Keratinocyte (primary cell): ENCODE results near the gene AQP5. TPM values are rescaled to one million over a fixed set of nuclear protein-coding genes. Genes with fewer than 3 reads are reported as not detected.

Experiments used
- DNase-seq: peaks from one replicate; pipeline ENCODE4 v3.0.0-alpha.2; 2011; ENCODE audit warnings: low read depth, missing footprints, low spot score
- FAIRE-seq: peaks from 2 replicates; lab custom pipeline; 2011; peaks lifted over from hg19 to GRCh38; lab: Jason Lieb, UNC
- H2AFZ ChIP-seq: 2 replicates; pipeline ENCODE4 v1.6.0; 2012; ENCODE audit warnings: low read length, control low read depth, inconsistent platforms; ENCODE audit not compliant: control insufficient read depth
- H3K27ac ChIP-seq: 2 replicates; pipeline ENCODE4 v1.5.1; 2011; ENCODE audit warnings: low read length; ENCODE audit not compliant: control insufficient read depth, insufficient read depth
- H3K27me3 ChIP-seq: 3 replicates; pipeline ENCODE4 v1.6.0; 2011; ENCODE audit warnings: low read length; ENCODE audit not compliant: control insufficient read depth, insufficient read depth; ENCODE audit errors: extremely low read depth
- H3K36me3 ChIP-seq, 2 experiments: 2 replicates in 1 of 2; 3 replicates in 1 of 2; pipeline ENCODE4 v1.5.1; 2011; ENCODE audit warnings: low read length in 2 of 2, mild to moderate bottlenecking in 1 of 2; ENCODE audit not compliant: control insufficient read depth in 2 of 2, insufficient read depth in 2 of 2; ENCODE audit errors: extremely low read depth in 1 of 2
- H3K4me1 ChIP-seq: 3 replicates; pipeline ENCODE4 v1.5.1; 2011; ENCODE audit warnings: low read length; ENCODE audit not compliant: control insufficient read depth, insufficient read depth; ENCODE audit errors: extremely low read depth
- H3K4me2 ChIP-seq: 3 replicates; pipeline ENCODE4 v1.6.0; 2011; ENCODE audit warnings: low read depth, low read length; ENCODE audit not compliant: control insufficient read depth, insufficient read depth; ENCODE audit errors: extremely low read depth
- H3K4me3 ChIP-seq, 3 experiments: fragments of 200-600 bp in 1 of 3; sonication (generic) in 1 of 3; 2 replicates in 2 of 3; 3 replicates in 1 of 3; pipeline ENCODE4 v1.5.1; 2011 to 2016; ENCODE audit warnings: low read length in 3 of 3, mild to moderate bottlenecking in 3 of 3, control low read depth in 2 of 3, inconsistent platforms in 1 of 3, low read depth in 1 of 3, mixed read lengths in 1 of 3, mixed run types in 1 of 3, moderate library complexity in 1 of 3; ENCODE audit not compliant: control insufficient read depth in 2 of 3, insufficient read depth in 2 of 3; ENCODE audit errors: extremely low read depth in 1 of 3
- H3K79me2 ChIP-seq: 2 replicates; pipeline ENCODE4 v1.6.0; 2012; ENCODE audit warnings: low read length; ENCODE audit not compliant: control insufficient read depth, insufficient read depth
- H3K9ac ChIP-seq: 3 replicates; pipeline ENCODE4 v1.6.0; 2011; ENCODE audit warnings: low read length; ENCODE audit not compliant: control insufficient read depth, insufficient read depth; ENCODE audit errors: extremely low read depth
- H3K9me1 ChIP-seq: 3 replicates; pipeline ENCODE4 v1.6.0; 2011; ENCODE audit warnings: low read length; ENCODE audit not compliant: control insufficient read depth, insufficient read depth; ENCODE audit errors: extremely low read depth
- H3K9me3 ChIP-seq: 2 replicates; pipeline ENCODE4 v1.5.1; 2012; ENCODE audit warnings: low read depth, low read length; ENCODE audit not compliant: control insufficient read depth
- H4K20me1 ChIP-seq: 3 replicates; pipeline ENCODE4 v1.6.0; 2011; ENCODE audit warnings: low read length; ENCODE audit not compliant: control insufficient read depth, insufficient read depth; ENCODE audit errors: extremely low read depth
- CTCF ChIP-seq, 3 experiments: IDR thresholded peaks in 1 of 3; conservative IDR thresholded peaks in 1 of 3; optimal IDR thresholded peaks in 1 of 3; 2 replicates in 2 of 3; 3 replicates in 1 of 3; pipeline versions ENCODE3 to v1.5.1; 2011; ENCODE audit warnings: low read length in 3 of 3, mild to moderate bottlenecking in 3 of 3, moderate library complexity in 2 of 3, control low read depth in 1 of 3, inconsistent platforms in 1 of 3; ENCODE audit not compliant: insufficient read depth in 2 of 3; ENCODE audit errors: extremely low read depth in 1 of 3
- EZH2 ChIP-seq: IDR thresholded peaks from one replicate; pipeline ENCODE4 v1.6.1; 2012; ENCODE audit warnings: inconsistent platforms, mild to moderate bottlenecking, low read length, moderate library complexity
- dilution Hi-C: fragments of 300-500 bp; cut with MboI; formaldehyde crosslinking; loops from one replicate; pipeline ENCODE4 v1.7.0; 2020; ENCODE audit warnings: low sequenced_read_pairs; ENCODE audit not compliant: extremely low pct_ligation_motif_present
- polyA plus RNA-seq, 5 experiments: library from polyadenylated mRNA; depleted of rRNA in 3 of 5; stranded (reverse) in 3 of 5; stranded (forward) in 1 of 5; unstranded in 1 of 5; fragments of >200 nt; gene quantifications; 1 replicate in 1 of 5; 2 replicates in 3 of 5; 3 replicates in 1 of 5; pipeline versions ENCODE4 v1.2.1 to v1.2.3, GENCODE V29; 2011 to 2012; ENCODE audit warnings: missing spikeins in 2 of 5, low read depth in 1 of 5, low replicate concordance in 1 of 5

The AQP5 gene
- polyA plus RNA-seq, 1 donor (not counting 4 experiments of a cell fraction or from before 2014, with no cell fraction given), result not detected

- dilution Hi-C loops, result no loop called here
- Histone ChIP-seq H3K4me3 (no peak overlapping the region), H2AFZ (no peak overlapping the region), H3K27ac (no peak overlapping the region), H3K9me3 (no peaks in the 10 kb centered on the region), H3K79me2 (no peaks in the 10 kb centered on the region), H3K9me1 (no peaks in the 10 kb centered on the region), H3K36me3 (no peaks in the 10 kb centered on the region), H3K4me1 (peaks cover 6% of the 10 kb centered on the region), H3K27me3 (peaks cover 90% of the 10 kb centered on the region), H3K4me2 (no peak overlapping the region), H4K20me1 (no peaks in the 10 kb centered on the region), H3K9ac (no peak overlapping the region)
- FAIRE-seq (no peak), DNase-seq (no peak)
- TF ChIP-seq EZH2, result no peak
- TF ChIP-seq CTCF (optimal IDR thresholded peaks at IDR 0.05 in 1 of 3, IDR thresholded peaks at IDR 0.05 in 1 of 3, conservative IDR thresholded peaks at IDR 0.05 in 1 of 3; ENCODE audit: extremely low read depth in 1 of 3, insufficient read depth in 2 of 3, low read length in 3 of 3), result no peak
Observed at GRCh38 chr12:49959685-49960473, 1.8 kb upstream of the AQP5 start.

GRCh38 chr12:49960474-49961110, 1.1 kb upstream of the AQP5 start:
- FAIRE-seq, result no peak
- Histone ChIP-seq H4K20me1 (no peaks in the 10 kb centered on the region), H3K36me3 (no peaks in the 10 kb centered on the region), H3K9me3 (no peaks in the 10 kb centered on the region), H3K27ac (no peak overlapping the region), H3K9ac (no peak overlapping the region), H2AFZ (no peak overlapping the region), H3K4me2 (no peak overlapping the region), H3K4me3 (no peak overlapping the region), H3K4me1 (peaks cover 6% of the 10 kb centered on the region), H3K79me2 (no peaks in the 10 kb centered on the region), H3K9me1 (no peaks in the 10 kb centered on the region), H3K27me3 (peaks cover 89% of the 10 kb centered on the region)
- no peak for DNase-seq
- dilution Hi-C loops, result no loop called here
- no peak for TF ChIP-seq CTCF (optimal IDR thresholded peaks at IDR 0.05 in 1 of 3, IDR thresholded peaks at IDR 0.05 in 1 of 3, conservative IDR thresholded peaks at IDR 0.05 in 1 of 3; ENCODE audit: extremely low read depth in 1 of 3, insufficient read depth in 2 of 3, low read length in 3 of 3)
- TF ChIP-seq EZH2, result no peak
